Activated CD4-positive, alpha-beta T cell treated with anti-CD3 and anti-CD28 coated beads, Interleukin-2, amount 10 ng/mL, durations not matched to agents 24 days and 14 days (primary cell): ENCODE measurements around the gene ORMDL2. TPM values are rescaled to one million over a fixed set of nuclear protein-coding genes. Genes with fewer than 3 reads are reported as not detected.

Experiments
- DNase-seq: peaks from one replicate; pipeline ENCODE4 v3.0.0; 2022
- H3K27ac Mint-ChIP-seq: one replicate; pipeline ENCODE4 v1.8.0; 2022; ENCODE audit warnings: mild to moderate bottlenecking, mixed read lengths
- H3K27me3 Mint-ChIP-seq: one replicate; pipeline ENCODE4 v1.8.0; 2022; ENCODE audit warnings: mixed read lengths
- H3K36me3 Mint-ChIP-seq: one replicate; pipeline ENCODE4 v1.8.0; 2022; ENCODE audit warnings: low read depth, mild to moderate bottlenecking, mixed read lengths
- H3K4me1 Mint-ChIP-seq: one replicate; pipeline ENCODE4 v1.8.0; 2021; ENCODE audit warnings: mixed read lengths
- H3K4me3 Mint-ChIP-seq: one replicate; pipeline ENCODE4 v1.8.0; 2022; ENCODE audit warnings: mild to moderate bottlenecking, moderate library complexity, mixed read lengths
- H3K9me3 Mint-ChIP-seq: one replicate; pipeline ENCODE4 v1.8.0; 2021; ENCODE audit warnings: mixed read lengths
- intact Hi-C: fragments of 100-400 bp; cut with micrococcal nuclease; formaldehyde crosslinking; loops from one replicate; pipeline ENCODE4 v1.15.1; 2023
- total RNA-seq: library from RNA; stranded (reverse); gene quantifications from 2 replicates; pipeline ENCODE4 v1.2.3, GENCODE V29; 2022

The ORMDL2 gene, protein sequence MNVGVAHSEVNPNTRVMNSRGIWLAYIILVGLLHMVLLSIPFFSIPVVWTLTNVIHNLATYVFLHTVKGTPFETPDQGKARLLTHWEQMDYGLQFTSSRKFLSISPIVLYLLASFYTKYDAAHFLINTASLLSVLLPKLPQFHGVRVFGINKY
- 49.8 and 55.8 TPM in 2 replicates for total RNA-seq

DNA sequence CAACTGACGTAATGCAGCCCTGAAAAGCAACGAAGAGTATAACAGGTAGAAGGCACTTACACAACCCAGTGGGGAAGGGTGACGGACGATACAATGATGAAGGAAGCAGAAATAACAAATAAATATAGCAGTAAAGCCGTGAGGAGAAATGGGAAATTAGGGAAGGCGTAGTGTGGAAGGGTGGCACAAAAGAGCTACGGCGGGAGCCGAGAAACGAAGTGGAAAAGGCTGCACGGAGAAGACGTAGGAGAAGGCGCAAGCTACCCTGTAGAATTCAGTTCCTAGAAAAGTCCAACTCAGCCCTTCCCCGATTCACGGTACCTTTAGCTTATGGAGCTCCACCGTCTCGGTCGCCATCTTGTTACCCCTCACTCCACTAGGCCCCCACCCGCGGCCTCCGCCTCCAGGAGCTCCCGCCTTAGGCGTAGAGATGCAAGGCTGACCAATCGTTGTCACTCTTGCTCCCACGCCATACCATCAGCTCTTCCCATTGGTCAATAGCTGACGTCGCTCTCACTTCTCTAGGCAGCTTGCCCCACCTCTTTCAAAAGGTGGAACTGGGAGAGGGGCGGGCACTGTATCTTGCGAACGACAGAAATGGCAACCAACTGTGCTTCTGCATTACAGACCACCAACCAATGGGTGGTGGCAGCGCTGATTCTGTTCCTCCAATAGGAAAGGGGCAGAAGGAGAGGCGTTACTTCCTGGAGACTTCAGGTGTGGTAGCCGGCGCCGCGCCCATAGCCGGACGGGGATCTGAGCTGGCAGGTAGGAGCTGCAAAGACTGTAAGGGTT, at the start of gene ORMDL2, which contains the start of gene SARNP:
TSS of gene ORMDL2 (plus strand) at position 697 of the 795 bp plus-strand sequence. CDS start 959 bp downstream, outside the sequence.
TSS of gene SARNP (minus strand) at position 380 of the 795 bp plus-strand sequence. CDS start at position 357, 23 bp downstream.
- H3K4me3 Mint-ChIP-seq: no peak within 1 kb of the TSS
- peaks cover 39% of the 10 kb centered on the region for H3K36me3 Mint-ChIP-seq
- intact Hi-C loops: loop anchor here (1.0 to 5.0 kb wide), 8 partner anchors 12 to 483 kb away; partner anchors contain the start of genes CS, DNAJC14, NABP2 and PYM1
- DNase-seq: peak; percentile 99
- no peaks in the 10 kb centered on the region for H3K27me3 Mint-ChIP-seq
- H3K9me3 Mint-ChIP-seq: no peaks in the 10 kb centered on the region
- H3K27ac Mint-ChIP-seq: peak within 1 kb of the TSS; percentile 39
- peaks cover 23% of the 10 kb centered on the region for H3K4me1 Mint-ChIP-seq

DNA sequence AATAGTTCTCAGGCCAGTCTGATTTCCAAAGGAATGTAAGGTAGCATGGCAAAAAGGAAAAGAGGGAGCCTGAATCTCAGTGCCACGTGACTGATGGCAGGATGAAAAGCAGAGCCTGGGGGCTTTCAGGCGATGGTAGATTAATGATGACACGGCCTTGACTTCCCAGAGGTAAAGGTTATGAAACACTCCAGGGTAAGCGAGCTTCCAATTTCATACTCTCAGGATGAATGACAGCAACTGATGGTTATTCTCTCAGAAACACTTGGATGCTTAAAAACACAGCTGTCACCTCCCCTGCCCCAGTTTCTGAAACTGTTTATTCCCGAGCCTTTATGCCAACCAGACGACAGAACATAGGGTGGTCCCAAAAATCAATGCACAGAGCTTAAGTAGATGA, 46.1 kb upstream of the ORMDL2 start:
- H3K36me3 Mint-ChIP-seq: peaks cover 43% of the 10 kb centered on the region

DNA sequence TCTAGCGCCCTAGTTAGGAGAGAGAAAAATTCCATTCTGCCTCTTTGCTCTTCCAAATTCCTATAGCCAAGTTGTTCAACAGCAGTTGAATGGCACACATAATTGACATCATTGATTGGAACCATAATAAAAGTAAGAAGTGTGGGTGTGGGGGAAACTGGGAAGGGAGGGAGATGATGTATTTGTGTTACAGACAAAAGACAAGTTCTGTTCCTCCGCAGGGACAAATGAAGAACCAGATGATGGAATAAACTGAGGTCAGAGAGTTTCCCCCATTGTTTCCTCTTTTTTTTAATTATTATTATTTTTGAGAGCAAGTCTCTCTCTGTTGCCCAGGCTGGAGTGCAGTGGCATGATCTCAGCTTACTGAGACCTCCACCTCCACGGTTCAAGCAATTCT, 40.0 kb upstream of the ORMDL2 start:
- Mint-ChIP-seq H3K36me3 (peaks cover 51% of the 10 kb centered on the region), H3K27ac (no peak overlapping the region), H3K9me3 (no peaks in the 10 kb centered on the region), H3K4me1 (peaks cover 22% of the 10 kb centered on the region), H3K4me3 (no peak overlapping the region), H3K27me3 (no peaks in the 10 kb centered on the region)
- no peak for DNase-seq
- intact Hi-C loops: no loop called here

More for the DNA sequence above, 46.1 kb upstream of the ORMDL2 start:
- H3K9me3 Mint-ChIP-seq: no peaks in the 10 kb centered on the region
- peak overlapping the region; percentile 58 for H3K27ac Mint-ChIP-seq
- DNase-seq: no peak
- no peak overlapping the region for H3K4me3 Mint-ChIP-seq
- no peaks in the 10 kb centered on the region for H3K27me3 Mint-ChIP-seq
- peaks cover 11% of the 10 kb centered on the region for H3K4me1 Mint-ChIP-seq
- intact Hi-C loops: no loop called here

DNA sequence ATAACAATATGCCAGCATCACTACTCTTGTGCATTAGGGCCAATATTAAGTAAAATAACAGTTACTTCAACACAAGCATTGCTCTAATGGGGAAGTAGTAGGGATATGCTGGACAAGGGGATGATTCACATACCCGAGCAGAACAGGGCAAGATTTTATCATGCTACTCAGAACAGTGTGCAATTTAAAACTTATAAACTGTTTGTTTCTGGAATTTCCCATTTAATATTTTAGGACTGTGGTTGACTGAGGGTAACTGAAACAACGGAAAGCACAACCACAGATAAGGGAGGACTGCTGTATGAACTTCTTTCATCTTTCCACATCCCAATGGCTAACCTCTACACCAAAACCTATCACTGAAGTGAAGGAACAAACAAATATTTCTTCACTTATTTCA, 37.2 kb upstream of the ORMDL2 start:
- Mint-ChIP-seq H3K9me3 (no peaks in the 10 kb centered on the region), H3K4me1 (peaks cover 21% of the 10 kb centered on the region), H3K36me3 (peaks cover 64% of the 10 kb centered on the region), H3K27ac (peak overlapping the region; percentile 36), H3K27me3 (no peaks in the 10 kb centered on the region), H3K4me3 (peak overlapping the region; percentile 17)
- intact Hi-C loops: no loop called here
- DNase-seq: no peak

DNA sequence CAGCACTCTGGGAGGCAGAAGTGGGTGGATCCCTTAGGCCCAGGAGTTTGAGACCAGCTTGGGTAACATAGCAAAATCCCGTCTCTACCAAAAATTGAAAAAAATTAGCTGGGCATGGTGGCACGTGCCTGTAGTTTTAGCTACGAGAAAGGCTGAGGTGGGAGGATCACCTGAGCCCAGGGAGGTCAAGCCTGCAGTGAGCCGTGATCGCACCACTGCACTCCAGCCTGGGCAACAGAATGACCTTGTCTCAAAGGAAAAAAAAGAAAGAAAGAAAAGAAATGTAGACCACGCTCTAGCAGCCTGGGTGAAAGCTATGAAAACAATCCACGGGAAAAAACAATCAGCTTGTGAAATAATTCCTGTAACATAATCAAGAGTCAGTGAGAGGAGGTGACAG, 29.3 kb upstream of the ORMDL2 start:
- intact Hi-C loops: no loop called here
- Mint-ChIP-seq H3K4me3 (no peak overlapping the region), H3K27ac (no peak overlapping the region), H3K9me3 (no peaks in the 10 kb centered on the region), H3K4me1 (peaks cover 2% of the 10 kb centered on the region), H3K27me3 (no peaks in the 10 kb centered on the region), H3K36me3 (peaks cover 58% of the 10 kb centered on the region)
- no peak for DNase-seq

DNA sequence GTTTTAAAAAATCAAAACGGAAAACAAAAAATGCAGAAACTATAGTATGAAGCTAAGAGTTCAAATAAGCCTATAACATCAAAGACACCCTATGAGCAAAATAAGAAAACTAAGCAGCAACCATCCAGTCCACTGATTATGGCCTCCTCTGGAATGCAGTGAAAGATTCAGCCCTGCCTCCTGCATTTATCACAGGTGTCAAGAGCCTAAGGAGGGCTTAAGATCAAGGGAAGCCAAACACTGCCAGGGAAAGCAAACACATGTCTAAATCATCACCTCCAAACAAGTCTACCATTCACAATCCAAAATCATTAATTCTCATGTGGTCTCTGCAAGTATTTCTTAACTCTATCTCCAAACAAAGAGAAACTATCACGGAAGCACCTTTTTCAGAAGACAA, 28.7 kb upstream of the ORMDL2 start:
- DNase-seq: no peak
- no peaks in the 10 kb centered on the region for H3K27me3 Mint-ChIP-seq
- no peak overlapping the region for H3K27ac Mint-ChIP-seq
- intact Hi-C loops: no loop called here
- H3K4me3 Mint-ChIP-seq: no peak overlapping the region
- no peaks in the 10 kb centered on the region for H3K9me3 Mint-ChIP-seq
- peaks cover 2% of the 10 kb centered on the region for H3K4me1 Mint-ChIP-seq
- H3K36me3 Mint-ChIP-seq: peaks cover 57% of the 10 kb centered on the region

DNA sequence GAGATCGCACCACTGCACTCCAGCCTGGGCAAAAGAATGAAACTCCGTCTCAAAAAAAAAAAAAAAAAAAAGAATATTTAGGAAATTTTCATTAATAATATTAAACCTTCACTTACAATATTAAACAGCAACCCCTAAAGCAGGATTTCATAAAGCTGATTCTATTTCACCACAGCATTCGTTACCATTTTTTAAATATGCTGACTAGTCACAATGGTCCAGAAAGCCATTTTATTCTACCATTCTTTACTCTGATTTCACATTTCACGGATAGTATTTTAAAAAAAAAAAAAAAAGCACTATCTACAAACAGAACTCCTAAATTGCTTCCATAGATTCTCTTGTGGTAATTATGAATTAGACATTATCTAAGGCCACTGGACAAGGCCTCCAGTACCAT, 27.9 kb upstream of the ORMDL2 start:
- DNase-seq: no peak
- peaks cover 2% of the 10 kb centered on the region for H3K4me1 Mint-ChIP-seq
- intact Hi-C loops: no loop called here
- no peaks in the 10 kb centered on the region for H3K27me3 Mint-ChIP-seq
- no peak overlapping the region for H3K4me3 Mint-ChIP-seq
- H3K27ac Mint-ChIP-seq: no peak overlapping the region
- no peaks in the 10 kb centered on the region for H3K9me3 Mint-ChIP-seq
- peaks cover 57% of the 10 kb centered on the region for H3K36me3 Mint-ChIP-seq

DNA sequence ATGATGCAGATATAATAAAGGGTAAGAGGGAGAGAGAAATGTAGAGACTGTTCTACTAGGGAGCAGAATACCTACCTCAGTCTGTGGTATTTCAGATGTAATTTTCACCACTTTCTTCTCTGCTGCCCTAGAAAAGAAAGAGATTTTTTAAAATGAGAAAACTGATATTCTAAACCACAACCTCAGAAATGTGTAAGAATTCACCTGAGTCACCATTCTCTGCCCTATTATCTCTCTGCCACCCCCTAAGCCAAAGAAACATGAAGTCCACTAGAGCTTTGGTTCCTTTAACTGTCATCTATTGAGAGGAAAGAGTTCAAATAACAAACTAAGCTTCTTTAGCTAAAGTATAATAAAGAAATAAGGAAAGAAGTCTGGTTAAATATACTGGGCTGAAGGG, 21.9 kb upstream of the ORMDL2 start:
- Mint-ChIP-seq H3K9me3 (no peaks in the 10 kb centered on the region), H3K27ac (no peak overlapping the region), H3K4me3 (no peak overlapping the region), H3K27me3 (no peaks in the 10 kb centered on the region), H3K36me3 (peaks cover 60% of the 10 kb centered on the region), H3K4me1 (peaks cover 8% of the 10 kb centered on the region)
- DNase-seq: no peak
- intact Hi-C loops: no loop called here

DNA sequence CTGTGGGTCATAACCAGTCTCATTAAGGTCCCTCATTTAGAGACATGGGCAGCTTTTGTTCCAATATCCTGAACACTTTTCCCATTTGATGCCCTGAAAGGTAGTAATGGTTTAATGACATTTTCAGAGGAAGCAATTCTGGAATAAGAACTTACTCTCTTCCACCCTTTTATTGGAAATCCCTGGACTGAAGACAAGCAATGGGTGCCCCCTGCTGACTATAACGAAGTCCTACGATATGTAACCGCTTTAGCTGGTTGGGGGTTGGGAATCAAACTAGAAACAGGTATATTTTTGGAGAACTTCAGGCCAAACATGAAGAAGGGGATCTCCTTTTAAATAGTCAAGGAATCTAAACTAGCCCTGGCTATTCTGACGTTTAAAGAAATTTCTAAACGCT, 20.8 kb upstream of the ORMDL2 start:
- H3K27ac Mint-ChIP-seq: peak overlapping the region; percentile 26
- peaks cover 8% of the 10 kb centered on the region for H3K4me1 Mint-ChIP-seq
- no peaks in the 10 kb centered on the region for H3K9me3 Mint-ChIP-seq
- peak; percentile 73 for DNase-seq
- H3K27me3 Mint-ChIP-seq: no peaks in the 10 kb centered on the region
- peaks cover 56% of the 10 kb centered on the region for H3K36me3 Mint-ChIP-seq
- intact Hi-C loops: loop anchor here (1.0 kb wide), 1 partner anchor 59 kb away; no protein-coding TSS in a partner anchor
- no peak overlapping the region for H3K4me3 Mint-ChIP-seq

DNA sequence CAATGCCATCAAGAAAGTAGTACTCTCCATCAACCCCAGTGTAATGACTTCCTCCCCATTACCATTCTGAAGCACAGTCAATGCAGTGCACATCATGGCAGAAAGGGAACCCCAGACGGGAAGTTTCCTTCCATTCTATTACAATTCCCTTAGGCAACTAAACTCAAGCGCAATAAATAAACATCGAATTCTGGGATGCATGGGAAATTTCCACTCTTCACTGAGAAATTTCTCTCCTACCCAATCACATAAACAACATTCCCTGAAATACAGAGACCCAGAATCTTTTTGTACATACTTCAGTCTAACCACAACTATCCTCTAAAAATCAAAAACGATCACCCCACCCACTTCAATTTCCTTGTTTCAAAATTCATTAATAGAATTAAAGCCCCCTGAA, 20.3 kb upstream of the ORMDL2 start:
- H3K4me3 Mint-ChIP-seq: no peak overlapping the region
- peaks cover 56% of the 10 kb centered on the region for H3K36me3 Mint-ChIP-seq
- no peak overlapping the region for H3K27ac Mint-ChIP-seq

DNA sequence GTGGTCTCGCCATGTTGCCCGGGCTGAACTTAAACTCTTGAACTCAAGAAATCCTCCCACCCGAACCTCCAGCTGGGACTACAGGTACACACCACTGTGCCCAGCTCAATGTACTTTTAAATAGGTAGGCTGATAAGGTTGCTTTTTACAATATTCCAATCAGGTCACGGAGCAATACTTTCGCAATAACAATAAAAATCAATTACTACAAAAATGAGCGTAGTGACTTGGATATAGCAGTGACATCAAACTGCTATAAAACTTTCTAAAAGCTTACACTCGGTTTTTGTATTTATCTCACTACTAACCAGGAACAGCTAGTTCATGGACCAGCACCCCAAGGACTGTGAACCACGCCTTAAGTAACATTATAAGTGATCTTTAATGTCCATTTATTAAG, 10.9 kb upstream of the ORMDL2 start:
- Mint-ChIP-seq H3K9me3 (no peaks in the 10 kb centered on the region), H3K36me3 (peaks cover 32% of the 10 kb centered on the region), H3K4me1 (peaks cover 22% of the 10 kb centered on the region), H3K27me3 (no peaks in the 10 kb centered on the region), H3K4me3 (no peak overlapping the region), H3K27ac (no peak overlapping the region)
- DNase-seq: no peak
- intact Hi-C loops: no loop called here

More for the DNA sequence above, 20.3 kb upstream of the ORMDL2 start:
- Mint-ChIP-seq H3K27me3 (no peaks in the 10 kb centered on the region), H3K4me1 (peaks cover 8% of the 10 kb centered on the region), H3K9me3 (no peaks in the 10 kb centered on the region)
- no peak for DNase-seq
- intact Hi-C loops: loop anchor here (1.0 kb wide), 1 partner anchor 59 kb away; no protein-coding TSS in a partner anchor

DNA sequence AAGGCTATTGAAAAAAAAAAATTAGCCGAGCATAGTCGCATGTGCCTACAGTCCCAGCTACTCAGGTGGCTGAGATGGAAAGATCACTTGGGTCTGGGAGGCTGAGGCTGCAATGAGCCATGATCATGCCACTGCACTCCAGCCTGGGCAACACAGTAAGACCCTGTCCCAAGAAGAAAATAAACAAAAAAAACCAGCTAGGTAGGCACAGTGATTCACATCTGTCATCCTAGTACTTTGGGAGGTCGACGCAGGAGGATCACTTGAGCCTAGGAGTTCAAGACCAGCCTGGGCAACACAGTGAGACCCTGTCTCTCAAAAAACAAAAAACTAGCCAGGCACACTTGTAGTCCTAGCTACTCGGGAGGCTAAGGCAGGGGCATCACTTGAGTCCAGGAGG, 8.6 kb upstream of the ORMDL2 start:
- Mint-ChIP-seq H3K36me3 (peaks cover 35% of the 10 kb centered on the region), H3K4me3 (no peak overlapping the region), H3K27ac (peak overlapping the region; percentile 12), H3K9me3 (no peaks in the 10 kb centered on the region), H3K27me3 (no peaks in the 10 kb centered on the region), H3K4me1 (peaks cover 26% of the 10 kb centered on the region)
- DNase-seq: no peak
- intact Hi-C loops: no loop called here

DNA sequence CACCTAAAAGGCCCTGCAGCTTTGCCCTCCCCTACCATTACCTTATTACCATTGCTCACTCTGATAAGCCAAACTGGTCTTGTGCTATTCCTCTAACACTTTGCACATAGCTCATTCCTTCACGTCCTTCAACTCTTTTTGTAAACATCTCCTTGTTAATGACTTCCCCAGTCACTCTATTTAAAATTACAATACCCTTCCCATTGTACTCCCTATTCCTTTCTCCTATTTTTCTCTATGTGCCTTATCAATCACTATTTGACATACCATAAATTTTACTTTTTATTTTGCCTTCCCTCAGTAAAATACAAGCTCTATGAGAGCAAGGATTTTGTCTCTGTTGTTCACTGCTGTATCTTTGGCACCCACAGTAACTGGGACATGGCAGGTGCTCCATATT, 5.8 kb upstream of the ORMDL2 start:
- DNase-seq: no peak
- Mint-ChIP-seq H3K27ac (peak overlapping the region; percentile 17), H3K4me1 (peaks cover 27% of the 10 kb centered on the region), H3K9me3 (no peaks in the 10 kb centered on the region), H3K36me3 (peaks cover 30% of the 10 kb centered on the region), H3K4me3 (no peak overlapping the region), H3K27me3 (no peaks in the 10 kb centered on the region)
- intact Hi-C loops: no loop called here

DNA sequence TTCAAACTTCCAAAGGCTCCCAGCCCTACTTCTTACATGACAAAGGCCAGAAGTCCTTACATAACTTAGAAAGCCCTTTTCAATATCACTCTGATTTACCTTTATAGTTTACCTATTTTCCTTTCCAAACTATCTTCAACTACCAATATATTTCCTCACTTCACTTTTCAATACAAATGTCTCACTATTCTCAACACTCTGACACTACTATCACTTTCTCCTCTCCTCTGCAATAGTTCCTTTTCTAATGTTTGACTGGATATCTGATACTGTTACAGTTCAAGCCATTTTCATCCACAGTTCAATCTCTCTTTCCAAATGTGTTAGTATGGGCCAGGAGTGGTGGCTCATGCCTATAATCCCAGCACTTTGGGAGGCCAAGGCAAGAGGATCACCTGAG, 3.6 kb upstream of the ORMDL2 start:
- H3K36me3 Mint-ChIP-seq: peaks cover 29% of the 10 kb centered on the region
- no peaks in the 10 kb centered on the region for H3K9me3 Mint-ChIP-seq
- no peaks in the 10 kb centered on the region for H3K27me3 Mint-ChIP-seq
- no peak overlapping the region for H3K4me3 Mint-ChIP-seq
- DNase-seq: no peak
- H3K4me1 Mint-ChIP-seq: peaks cover 33% of the 10 kb centered on the region
- intact Hi-C loops: no loop called here
- H3K27ac Mint-ChIP-seq: no peak overlapping the region
